A673 (cell line): Measurements from ENCODE around the gene GAK. TPM values are rescaled to one million over a fixed set of nuclear protein-coding genes. Genes with fewer than 3 reads are reported as not detected.

Experiments used
- BruUV-seq: library from RNA; stranded (reverse); fragments of 400-500 nt; replicated peaks from 2 replicates; lab custom pipeline; 2021; lab: Mats Ljungman, UMichigan
- CTCF ChIA-PET: fragments of 300-600 bp; sonication (Branson Sonifier 250); formaldehyde crosslinking; loops from one replicate; lab custom pipeline; 2022; ENCODE audit warnings: antibody characterized with exemption; lab: Charles Lee
- POLR2A ChIA-PET: fragments of 300-600 bp; sonication (Branson Sonifier 250); formaldehyde crosslinking; loops from one replicate; lab custom pipeline; 2022; ENCODE audit warnings: antibody characterized with exemption; ENCODE audit not compliant: low non-redundant PET; lab: Charles Lee
- DNase-seq: peaks from one replicate; pipeline ENCODE4 v3.0.0-alpha.2; 2015; ENCODE audit warnings: low spot score
- H3K27ac ChIP-seq: fragments of 200-600 bp; sonication (generic); 2 replicates; pipeline ENCODE4 v1.5.1; 2016; ENCODE audit warnings: mixed run types, low read depth, mild to moderate bottlenecking, mixed read lengths, antibody characterized with exemption, low read length; ENCODE audit not compliant: poor library complexity, severe bottlenecking
- H3K27me3 ChIP-seq: fragments of 200-600 bp; sonication (generic); replicated peaks from 2 replicates; pipeline ENCODE4 v1.6.1; 2017; ENCODE audit warnings: mixed run types, low read depth, mild to moderate bottlenecking, mixed read lengths, antibody characterized with exemption, low read length; ENCODE audit not compliant: insufficient read depth, poor library complexity
- H3K36me3 ChIP-seq: fragments of 200-600 bp; sonication (generic); 2 replicates; pipeline ENCODE4 v1.6.1; 2016; ENCODE audit warnings: mixed run types, mild to moderate bottlenecking, mixed read lengths, antibody characterized with exemption, low read length; ENCODE audit not compliant: insufficient read depth, poor library complexity, severe bottlenecking
- H3K4me1 ChIP-seq: fragments of 200-600 bp; sonication (generic); 2 replicates; pipeline ENCODE4 v1.6.1; 2017; ENCODE audit warnings: mixed run types, mild to moderate bottlenecking, mixed read lengths, antibody characterized with exemption, low read length; ENCODE audit not compliant: insufficient read depth, poor library complexity, severe bottlenecking
- H3K4me3 ChIP-seq: fragments of 200-600 bp; sonication (generic); 2 replicates; pipeline ENCODE4 v1.5.1; 2016; ENCODE audit warnings: low read depth, mixed run types, mild to moderate bottlenecking, mixed read lengths, low read length; ENCODE audit not compliant: poor library complexity, severe bottlenecking
- H3K9me3 ChIP-seq: fragments of 200-600 bp; sonication (generic); 2 replicates; pipeline ENCODE4 v1.6.1; 2016; ENCODE audit warnings: mixed run types, low read depth, mild to moderate bottlenecking, mixed read lengths, antibody characterized with exemption, low read length; ENCODE audit not compliant: poor library complexity, severe bottlenecking
- EZH2 ChIP-seq: fragments of 200-600 bp; sonication (generic); IDR thresholded peaks from 2 replicates; pipeline ENCODE4 v1.6.1; 2017; ENCODE audit warnings: borderline replicate concordance, low read depth, mild to moderate bottlenecking, mixed read lengths, antibody characterized with exemption, low read length; ENCODE audit not compliant: poor library complexity, severe bottlenecking
- intact Hi-C: fragments of 100-400 bp; cut with micrococcal nuclease; formaldehyde crosslinking; loops from one replicate; pipeline ENCODE4 v1.10.0; 2022; ENCODE audit not compliant: unreplicated experiment
- total RNA-seq: library from RNA; stranded (reverse); gene quantifications from 2 replicates; pipeline ENCODE4 v1.2.3, GENCODE V29; 2021
- TF ChIP-seq, protein P1 (sequence below): fragments of 300-800, 200-600 bp; sonication (generic); conservative IDR thresholded peaks from 2 replicates; pipeline ENCODE4 v1.5.1; 2017; ENCODE audit warnings: low read depth, mild to moderate bottlenecking, antibody characterized with exemption, low read length, moderate library complexity, mixed read lengths

Gene GAK
- total RNA-seq, 1 experiment from 2014 or later: 96.2 TPM

DNA sequence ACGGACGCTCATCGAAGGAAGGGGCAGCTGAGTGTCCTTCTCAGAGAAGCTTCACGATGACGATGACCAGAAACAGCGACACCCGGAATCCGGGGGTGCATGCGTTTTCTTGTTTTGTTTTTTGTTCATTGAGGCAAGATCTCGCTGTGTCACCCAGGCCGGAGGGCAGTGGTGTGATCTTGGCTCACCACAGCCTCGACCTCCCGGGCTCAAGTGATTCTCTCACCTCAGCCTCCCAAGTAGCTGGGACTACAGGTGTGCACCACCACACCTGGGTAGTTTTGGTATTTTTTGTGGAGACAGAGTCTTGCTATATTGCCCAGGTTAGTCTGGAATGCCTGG, 21.4 kb upstream of the GAK start:
- CTCF ChIA-PET: no interaction called here
- Histone ChIP-seq H3K9me3 (no peaks in the 10 kb centered on the region), H3K27ac (no peak overlapping the region), H3K4me3 (no peak overlapping the region), H3K36me3 (no peaks in the 10 kb centered on the region), H3K4me1 (no peaks in the 10 kb centered on the region), H3K27me3 (no peaks in the 10 kb centered on the region)
- no peak for DNase-seq
- TF ChIP-seq, protein P1, sequence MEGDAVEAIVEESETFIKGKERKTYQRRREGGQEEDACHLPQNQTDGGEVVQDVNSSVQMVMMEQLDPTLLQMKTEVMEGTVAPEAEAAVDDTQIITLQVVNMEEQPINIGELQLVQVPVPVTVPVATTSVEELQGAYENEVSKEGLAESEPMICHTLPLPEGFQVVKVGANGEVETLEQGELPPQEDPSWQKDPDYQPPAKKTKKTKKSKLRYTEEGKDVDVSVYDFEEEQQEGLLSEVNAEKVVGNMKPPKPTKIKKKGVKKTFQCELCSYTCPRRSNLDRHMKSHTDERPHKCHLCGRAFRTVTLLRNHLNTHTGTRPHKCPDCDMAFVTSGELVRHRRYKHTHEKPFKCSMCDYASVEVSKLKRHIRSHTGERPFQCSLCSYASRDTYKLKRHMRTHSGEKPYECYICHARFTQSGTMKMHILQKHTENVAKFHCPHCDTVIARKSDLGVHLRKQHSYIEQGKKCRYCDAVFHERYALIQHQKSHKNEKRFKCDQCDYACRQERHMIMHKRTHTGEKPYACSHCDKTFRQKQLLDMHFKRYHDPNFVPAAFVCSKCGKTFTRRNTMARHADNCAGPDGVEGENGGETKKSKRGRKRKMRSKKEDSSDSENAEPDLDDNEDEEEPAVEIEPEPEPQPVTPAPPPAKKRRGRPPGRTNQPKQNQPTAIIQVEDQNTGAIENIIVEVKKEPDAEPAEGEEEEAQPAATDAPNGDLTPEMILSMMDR: no peak
- no peak for TF ChIP-seq EZH2
- POLR2A ChIA-PET: no interaction called here
- BruUV-seq: no TSS peak
- intact Hi-C loops: no loop called here

DNA sequence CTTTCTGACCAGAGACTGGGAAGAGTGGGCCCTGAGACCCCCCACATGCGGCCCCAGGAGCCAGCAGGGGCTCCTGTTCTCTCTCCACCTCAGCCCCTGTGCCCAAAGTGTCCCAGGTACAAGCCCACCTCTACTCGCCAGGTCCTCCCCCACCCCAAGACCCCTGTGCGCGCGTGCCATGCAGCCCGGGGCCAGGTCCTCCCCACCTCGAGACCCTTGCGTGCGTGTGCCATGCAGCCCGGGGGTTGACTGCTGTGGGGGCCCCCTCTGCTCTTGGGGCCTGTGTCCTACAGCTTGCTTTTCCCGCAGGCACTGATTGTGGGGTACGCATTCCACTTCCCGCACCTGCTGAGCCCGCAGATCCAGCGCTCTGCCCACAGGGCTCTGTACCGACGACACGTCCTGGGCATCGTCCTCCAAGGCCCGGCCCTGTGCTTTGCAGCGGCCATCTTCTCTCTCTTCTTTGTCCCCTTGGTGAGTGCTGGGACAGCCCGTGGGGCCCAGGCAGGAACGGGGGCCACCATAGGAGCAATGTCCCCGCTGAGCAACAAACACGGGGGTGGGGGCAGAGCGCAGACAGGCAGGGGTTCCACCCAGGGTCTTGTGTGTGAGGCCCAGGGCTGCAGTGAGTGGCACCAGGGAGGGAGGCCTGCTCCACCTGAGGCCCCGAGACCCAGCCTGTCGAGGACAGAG, 20.9 kb upstream of the GAK start:
- Histone ChIP-seq H3K36me3 (no peaks in the 10 kb centered on the region), H3K4me3 (no peak overlapping the region), H3K27me3 (no peaks in the 10 kb centered on the region), H3K9me3 (no peaks in the 10 kb centered on the region), H3K4me1 (no peaks in the 10 kb centered on the region), H3K27ac (no peak overlapping the region)
- ChIA-PET CTCF (no interaction called here), POLR2A (no interaction called here)
- BruUV-seq: no TSS peak
- TF ChIP-seq, protein P1: no peak
- no peak for TF ChIP-seq EZH2
- no peak for DNase-seq
- intact Hi-C loops: no loop called here

DNA sequence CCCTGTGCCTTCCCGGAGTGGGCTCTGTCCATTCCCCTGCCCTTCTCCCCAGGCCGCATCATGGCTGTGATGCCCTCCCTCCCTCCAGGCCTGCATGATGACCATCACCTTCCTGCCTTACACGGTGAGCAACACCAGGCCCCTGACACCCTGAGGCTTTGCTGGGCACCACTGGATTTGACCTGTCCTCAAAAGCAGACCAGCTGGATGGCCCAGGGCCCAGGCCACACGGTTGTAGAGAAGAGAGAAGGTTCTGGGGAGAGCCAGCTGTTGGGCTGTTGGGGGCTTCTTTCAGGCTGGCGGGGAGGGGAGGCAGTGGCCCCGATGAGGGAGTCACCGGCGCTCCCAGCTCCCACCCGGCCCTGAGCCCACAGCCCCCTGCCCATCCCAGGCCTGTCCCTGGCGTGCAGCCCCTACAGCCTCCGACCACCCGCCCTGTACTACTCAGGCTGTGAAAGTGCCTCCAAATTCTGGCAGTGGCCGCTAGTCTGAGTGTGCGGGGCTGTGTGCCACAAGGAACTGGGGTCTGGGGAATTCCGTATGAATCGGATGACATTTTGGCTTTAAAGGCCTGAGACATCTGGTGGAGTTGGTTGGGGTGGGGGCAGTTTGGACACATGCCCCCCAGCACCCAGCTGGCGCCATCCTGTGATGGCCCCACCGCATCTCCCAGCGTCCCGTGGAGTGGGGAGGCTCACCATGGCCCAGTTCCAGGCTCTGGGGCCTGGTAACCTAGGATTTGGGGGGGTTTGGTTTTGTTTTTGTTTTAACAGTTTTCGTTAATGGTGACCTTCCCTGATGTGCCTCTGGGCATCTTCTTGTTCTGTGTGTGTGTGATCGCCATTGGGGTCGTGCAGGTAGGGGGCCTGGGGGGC, 19.7 kb upstream of the GAK start:
- no peaks in the 10 kb centered on the region for H3K36me3 ChIP-seq
- no peak for TF ChIP-seq EZH2
- TF ChIP-seq, protein P1: no peak
- ChIA-PET CTCF (no interaction called here), POLR2A (no interaction called here)
- H3K4me1 ChIP-seq: no peaks in the 10 kb centered on the region
- H3K27me3 ChIP-seq: no peaks in the 10 kb centered on the region
- no TSS peak for BruUV-seq
- no peaks in the 10 kb centered on the region for H3K9me3 ChIP-seq
- H3K4me3 ChIP-seq: no peak overlapping the region
- intact Hi-C loops: no loop called here
- DNase-seq: no peak
- no peak overlapping the region for H3K27ac ChIP-seq
